ENCODE data around the gene HOXC12. TPM values are rescaled to one million over a fixed set of nuclear protein-coding genes. Genes with fewer than 3 reads are reported as not detected.

HOXC12 gene
- total and polyA plus RNA-seq, 4 donors, result not detected

GRCh38 chr12:53969588-53970259 lies 15.0 kb downstream of the HOXC12 start:
- 16% methylated on average over 12 of the region's 12 CpGs for WGBS
- Histone ChIP-seq H3K4me1 (ENCODE audit: control insufficient read depth in 4 of 4, insufficient read depth in 4 of 4, low read length in 3 of 4) (peaks cover 0 to 11% (median 4%) of the 10 kb centered on the region in 4 donors), H3K9me3 (ENCODE audit: control insufficient read depth in 4 of 4, low read length in 3 of 4) (no peaks in the 10 kb centered on the region), H3K36me3 (ENCODE audit: control insufficient read depth in 4 of 4, insufficient read depth in 3 of 4, low read depth in 1 of 4, low read length in 3 of 4) (no peaks in the 10 kb centered on the region), H3K9ac (ENCODE audit: low read depth in 1 of 2, low read length in 2 of 2) (no peak overlapping the region), H3K27ac (ENCODE audit: low read depth in 1 of 2, low read length in 2 of 2) (no peak overlapping the region), H3K27me3 (ENCODE audit: control insufficient read depth in 4 of 4, insufficient read depth in 4 of 4, low read length in 3 of 4) (peaks cover 3 to 57% (median 41%) of the 10 kb centered on the region in 4 donors), H3K4me3 (ENCODE audit: low read depth in 1 of 3, low read length in 3 of 3) (no peak overlapping the region)
- DNase-seq (ENCODE audit: low spot score), result no peak
- no peak for TF ChIP-seq JUND (IDR thresholded peaks at IDR 0.05)
- no peak for TF ChIP-seq RXRA (IDR thresholded peaks at IDR 0.05)
- no peak for TF ChIP-seq HNF4G (IDR thresholded peaks at IDR 0.05)
- no peak for TF ChIP-seq MAX (IDR thresholded peaks at IDR 0.05)
- no peak for TF ChIP-seq NR2F2 (IDR thresholded peaks at IDR 0.05)
- TF ChIP-seq, protein P1, sequence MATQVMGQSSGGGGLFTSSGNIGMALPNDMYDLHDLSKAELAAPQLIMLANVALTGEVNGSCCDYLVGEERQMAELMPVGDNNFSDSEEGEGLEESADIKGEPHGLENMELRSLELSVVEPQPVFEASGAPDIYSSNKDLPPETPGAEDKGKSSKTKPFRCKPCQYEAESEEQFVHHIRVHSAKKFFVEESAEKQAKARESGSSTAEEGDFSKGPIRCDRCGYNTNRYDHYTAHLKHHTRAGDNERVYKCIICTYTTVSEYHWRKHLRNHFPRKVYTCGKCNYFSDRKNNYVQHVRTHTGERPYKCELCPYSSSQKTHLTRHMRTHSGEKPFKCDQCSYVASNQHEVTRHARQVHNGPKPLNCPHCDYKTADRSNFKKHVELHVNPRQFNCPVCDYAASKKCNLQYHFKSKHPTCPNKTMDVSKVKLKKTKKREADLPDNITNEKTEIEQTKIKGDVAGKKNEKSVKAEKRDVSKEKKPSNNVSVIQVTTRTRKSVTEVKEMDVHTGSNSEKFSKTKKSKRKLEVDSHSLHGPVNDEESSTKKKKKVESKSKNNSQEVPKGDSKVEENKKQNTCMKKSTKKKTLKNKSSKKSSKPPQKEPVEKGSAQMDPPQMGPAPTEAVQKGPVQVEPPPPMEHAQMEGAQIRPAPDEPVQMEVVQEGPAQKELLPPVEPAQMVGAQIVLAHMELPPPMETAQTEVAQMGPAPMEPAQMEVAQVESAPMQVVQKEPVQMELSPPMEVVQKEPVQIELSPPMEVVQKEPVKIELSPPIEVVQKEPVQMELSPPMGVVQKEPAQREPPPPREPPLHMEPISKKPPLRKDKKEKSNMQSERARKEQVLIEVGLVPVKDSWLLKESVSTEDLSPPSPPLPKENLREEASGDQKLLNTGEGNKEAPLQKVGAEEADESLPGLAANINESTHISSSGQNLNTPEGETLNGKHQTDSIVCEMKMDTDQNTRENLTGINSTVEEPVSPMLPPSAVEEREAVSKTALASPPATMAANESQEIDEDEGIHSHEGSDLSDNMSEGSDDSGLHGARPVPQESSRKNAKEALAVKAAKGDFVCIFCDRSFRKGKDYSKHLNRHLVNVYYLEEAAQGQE (IDR thresholded peaks at IDR 0.05), result no peak
- no peak for TF ChIP-seq TAF1 (conservative IDR thresholded peaks at IDR 0.05)
- TF ChIP-seq YY1 (IDR thresholded peaks at IDR 0.05), result no peak
- TF ChIP-seq ATF3 (IDR thresholded peaks at IDR 0.05), result no peak
- no peak for TF ChIP-seq FOXA1 (IDR thresholded peaks at IDR 0.05)
- no peak for TF ChIP-seq SP1 (IDR thresholded peaks at IDR 0.05)
- TF ChIP-seq CTCF (IDR thresholded peaks at IDR 0.05; ENCODE audit: low read depth, low read length, missing input control), result no peak
- no peak for TF ChIP-seq GABPA (IDR thresholded peaks at IDR 0.05 in 1 of 2, conservative IDR thresholded peaks at IDR 0.05 in 1 of 2)
- TF ChIP-seq RAD21 (IDR thresholded peaks at IDR 0.05), result no peak
- no peak for TF ChIP-seq EGR1 (IDR thresholded peaks at IDR 0.05; ENCODE audit: low read depth in 2 of 2)
- TF ChIP-seq FOXA2 (IDR thresholded peaks at IDR 0.05), result no peak
- no peak for TF ChIP-seq ZBTB33 (IDR thresholded peaks at IDR 0.05)

Measured in liver (tissue), 9 donors.